ENCODE results near the gene BLVRA.
A peak's percentile ranks its signal among the peaks of the same experiment; 100 is the strongest.

DNA sequence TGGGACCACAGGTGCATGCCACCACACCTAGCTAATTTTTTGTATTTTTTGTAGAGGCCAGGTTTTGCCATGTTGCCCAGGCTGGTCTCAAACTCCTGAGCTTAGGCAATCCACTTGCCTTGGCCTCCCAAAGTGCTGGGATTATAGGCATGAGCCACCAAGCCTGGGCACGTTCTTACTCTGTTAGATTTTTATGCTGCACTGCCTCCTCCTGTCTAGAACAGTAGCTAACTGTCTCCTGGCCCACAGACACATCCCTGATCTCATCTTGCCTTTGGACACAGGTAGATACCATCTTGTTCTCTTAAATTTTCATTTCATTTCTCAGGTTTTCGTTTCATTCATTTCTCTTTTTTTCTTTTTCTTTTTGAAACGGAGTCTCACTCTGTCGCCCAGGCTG lies 41.1 kb downstream of the BLVRA start:
- TF ChIP-seq, protein P1, sequence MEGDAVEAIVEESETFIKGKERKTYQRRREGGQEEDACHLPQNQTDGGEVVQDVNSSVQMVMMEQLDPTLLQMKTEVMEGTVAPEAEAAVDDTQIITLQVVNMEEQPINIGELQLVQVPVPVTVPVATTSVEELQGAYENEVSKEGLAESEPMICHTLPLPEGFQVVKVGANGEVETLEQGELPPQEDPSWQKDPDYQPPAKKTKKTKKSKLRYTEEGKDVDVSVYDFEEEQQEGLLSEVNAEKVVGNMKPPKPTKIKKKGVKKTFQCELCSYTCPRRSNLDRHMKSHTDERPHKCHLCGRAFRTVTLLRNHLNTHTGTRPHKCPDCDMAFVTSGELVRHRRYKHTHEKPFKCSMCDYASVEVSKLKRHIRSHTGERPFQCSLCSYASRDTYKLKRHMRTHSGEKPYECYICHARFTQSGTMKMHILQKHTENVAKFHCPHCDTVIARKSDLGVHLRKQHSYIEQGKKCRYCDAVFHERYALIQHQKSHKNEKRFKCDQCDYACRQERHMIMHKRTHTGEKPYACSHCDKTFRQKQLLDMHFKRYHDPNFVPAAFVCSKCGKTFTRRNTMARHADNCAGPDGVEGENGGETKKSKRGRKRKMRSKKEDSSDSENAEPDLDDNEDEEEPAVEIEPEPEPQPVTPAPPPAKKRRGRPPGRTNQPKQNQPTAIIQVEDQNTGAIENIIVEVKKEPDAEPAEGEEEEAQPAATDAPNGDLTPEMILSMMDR (IDR thresholded peaks at IDR 0.05): 0 out of 3 replicates have a peak, but pooled peaks have one; percentile 13
- TF ChIP-seq ZSCAN20 (CRISPR knock-in tag; IDR thresholded peaks at IDR 0.05): no peak
- TF ChIP-seq TP53 (CRISPR knock-in tag; IDR thresholded peaks at IDR 0.05): no peak
- TF ChIP-seq POLR2A (IDR thresholded peaks at IDR 0.05; ENCODE audit: low read length): no peak
- no peak for TF ChIP-seq BHLHE40 (IDR thresholded peaks at IDR 0.05; ENCODE audit: low read depth, low read length)
- TF ChIP-seq, protein P2, sequence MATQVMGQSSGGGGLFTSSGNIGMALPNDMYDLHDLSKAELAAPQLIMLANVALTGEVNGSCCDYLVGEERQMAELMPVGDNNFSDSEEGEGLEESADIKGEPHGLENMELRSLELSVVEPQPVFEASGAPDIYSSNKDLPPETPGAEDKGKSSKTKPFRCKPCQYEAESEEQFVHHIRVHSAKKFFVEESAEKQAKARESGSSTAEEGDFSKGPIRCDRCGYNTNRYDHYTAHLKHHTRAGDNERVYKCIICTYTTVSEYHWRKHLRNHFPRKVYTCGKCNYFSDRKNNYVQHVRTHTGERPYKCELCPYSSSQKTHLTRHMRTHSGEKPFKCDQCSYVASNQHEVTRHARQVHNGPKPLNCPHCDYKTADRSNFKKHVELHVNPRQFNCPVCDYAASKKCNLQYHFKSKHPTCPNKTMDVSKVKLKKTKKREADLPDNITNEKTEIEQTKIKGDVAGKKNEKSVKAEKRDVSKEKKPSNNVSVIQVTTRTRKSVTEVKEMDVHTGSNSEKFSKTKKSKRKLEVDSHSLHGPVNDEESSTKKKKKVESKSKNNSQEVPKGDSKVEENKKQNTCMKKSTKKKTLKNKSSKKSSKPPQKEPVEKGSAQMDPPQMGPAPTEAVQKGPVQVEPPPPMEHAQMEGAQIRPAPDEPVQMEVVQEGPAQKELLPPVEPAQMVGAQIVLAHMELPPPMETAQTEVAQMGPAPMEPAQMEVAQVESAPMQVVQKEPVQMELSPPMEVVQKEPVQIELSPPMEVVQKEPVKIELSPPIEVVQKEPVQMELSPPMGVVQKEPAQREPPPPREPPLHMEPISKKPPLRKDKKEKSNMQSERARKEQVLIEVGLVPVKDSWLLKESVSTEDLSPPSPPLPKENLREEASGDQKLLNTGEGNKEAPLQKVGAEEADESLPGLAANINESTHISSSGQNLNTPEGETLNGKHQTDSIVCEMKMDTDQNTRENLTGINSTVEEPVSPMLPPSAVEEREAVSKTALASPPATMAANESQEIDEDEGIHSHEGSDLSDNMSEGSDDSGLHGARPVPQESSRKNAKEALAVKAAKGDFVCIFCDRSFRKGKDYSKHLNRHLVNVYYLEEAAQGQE (IDR thresholded peaks at IDR 0.05): no peak
- TF ChIP-seq GATA3 (IDR thresholded peaks at IDR 0.05; ENCODE audit: borderline replicate concordance): no peak
- no peak for TF ChIP-seq SMC3 (IDR thresholded peaks at IDR 0.05)
- no peak for TF ChIP-seq CBX8 (IDR thresholded peaks at IDR 0.05)
- TF ChIP-seq FOSL2 (IDR thresholded peaks at IDR 0.05): no peak
- TF ChIP-seq FOSL2 (CRISPR knock-in tag; IDR thresholded peaks at IDR 0.05): no peak
